CD4-positive, alpha-beta T cell treated with Interleukin-6 at 100 ng/mL for 8 hours (primary cell): ENCODE results near the gene ERH.
A peak's percentile ranks its signal among the peaks of the same experiment; 100 is the strongest.

Experiments
- DNase-seq: peaks from one replicate; pipeline ENCODE4 v3.0.0-alpha.2; 2020; ENCODE audit warnings: mixed read lengths, low spot score

ERH gene

DNA sequence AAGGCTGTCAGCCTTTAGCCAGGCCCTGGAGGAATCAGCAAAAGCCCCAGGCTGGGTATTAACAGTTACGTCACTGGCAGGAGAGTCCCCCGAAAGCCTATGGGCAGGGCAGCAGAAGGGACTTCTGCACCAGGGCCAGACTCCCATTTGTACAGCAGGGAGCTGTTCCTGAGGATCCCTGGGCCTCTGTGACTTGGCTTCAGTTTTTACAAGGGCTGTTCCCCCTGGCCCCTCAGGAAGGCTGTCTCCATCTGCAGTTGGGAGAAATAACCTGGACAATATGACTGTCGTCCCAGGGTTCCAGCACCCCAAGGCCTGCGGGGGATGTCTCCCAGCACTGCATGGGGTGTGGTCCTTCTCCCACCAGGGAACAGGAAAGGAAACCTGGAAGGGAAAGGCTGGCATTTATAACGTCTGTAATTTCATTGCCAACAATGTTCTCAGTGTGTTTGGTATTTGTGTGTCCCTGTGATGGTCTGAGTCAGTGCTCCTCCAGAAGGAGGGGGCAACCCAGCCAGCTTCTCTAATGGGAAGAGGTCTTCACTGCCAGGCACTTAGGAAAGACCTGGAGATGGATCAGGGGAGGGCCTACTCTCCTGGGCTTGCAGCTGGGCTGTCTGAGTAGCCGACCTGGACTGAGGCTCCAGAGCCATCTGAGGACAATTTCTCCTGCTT is 42.4 kb downstream of the ERH start:
- DNase-seq = no peak

DNA sequence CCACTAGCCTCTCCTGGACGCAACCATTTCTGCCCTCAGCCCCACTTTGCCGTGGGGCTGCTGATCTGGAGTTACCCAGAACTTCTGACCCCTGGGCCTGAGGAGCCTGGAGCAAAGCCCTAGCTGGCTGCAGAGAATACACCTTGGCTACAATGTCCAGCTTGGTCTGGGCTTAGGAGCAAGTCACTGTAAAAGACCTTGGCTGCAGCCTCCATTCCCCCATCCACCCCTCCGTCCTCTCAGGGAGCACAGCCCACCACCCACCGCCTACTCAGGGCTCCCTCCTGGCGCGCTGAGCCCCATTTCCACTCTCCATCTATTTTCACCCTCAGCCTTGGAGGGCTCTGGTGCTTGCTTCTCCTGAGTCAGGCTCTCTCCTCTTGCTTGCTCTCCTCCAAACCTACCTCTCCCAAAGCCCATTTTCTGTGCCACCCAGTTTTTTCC is 42.9 kb downstream of the ERH start:
- DNase-seq = no peak

DNA sequence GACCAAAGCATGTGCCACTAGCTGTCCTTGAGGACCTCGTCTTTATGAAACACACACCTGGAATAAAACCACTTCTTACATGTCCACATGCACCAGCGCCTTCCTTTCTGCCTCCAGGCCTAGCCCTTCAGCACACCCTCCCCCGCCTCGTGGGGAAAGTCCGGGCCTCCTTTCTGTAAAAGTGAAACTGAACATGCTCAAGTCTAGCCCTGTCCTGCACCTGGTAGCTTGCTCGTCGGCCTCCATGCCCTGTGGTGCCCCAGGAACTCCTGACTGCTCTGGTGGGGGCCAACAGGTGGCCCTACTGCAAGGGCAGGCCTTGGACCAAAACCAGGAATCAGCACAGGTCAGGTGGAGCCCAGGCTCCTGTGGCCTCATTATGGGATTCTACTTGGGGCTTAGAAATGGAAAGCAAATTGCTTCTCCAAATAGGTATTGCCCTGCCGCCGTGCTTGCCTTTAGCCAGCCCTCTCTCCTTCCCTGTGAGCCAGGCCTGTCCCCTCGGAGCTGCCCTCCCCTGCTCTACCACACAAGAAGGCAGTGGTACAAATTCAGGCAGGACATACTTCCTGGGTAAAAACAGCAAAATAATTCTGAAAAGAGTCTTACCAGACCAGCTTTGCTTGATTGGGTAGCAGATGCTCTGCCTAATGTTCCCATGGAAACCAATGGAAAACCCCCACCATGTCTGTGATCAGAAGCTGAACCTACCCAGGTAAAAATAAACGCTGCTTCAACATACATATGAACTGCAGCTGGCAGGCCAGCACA is 43.5 kb downstream of the ERH start:
- peak; percentile 38 for DNase-seq

DNA sequence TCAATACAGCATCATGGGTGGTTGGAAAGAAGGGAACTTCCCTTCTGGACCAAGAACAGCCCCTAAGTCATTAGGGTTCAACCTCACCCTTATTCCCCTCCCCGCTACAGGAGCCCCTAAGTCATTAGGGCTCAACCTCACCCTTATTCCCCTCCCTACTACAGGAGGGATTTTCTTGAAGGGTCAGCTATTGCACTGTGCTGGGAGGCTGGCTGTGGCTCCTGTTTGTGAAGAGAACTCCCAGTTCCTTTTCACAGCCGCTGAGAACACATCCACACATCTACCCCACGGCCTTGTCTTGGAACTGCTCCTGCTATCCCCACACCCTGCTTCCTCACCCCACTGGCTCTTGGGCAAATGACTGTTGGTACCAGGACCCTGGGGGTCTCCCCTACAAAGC is 44.9 kb downstream of the ERH start:
- no peak for DNase-seq

DNA sequence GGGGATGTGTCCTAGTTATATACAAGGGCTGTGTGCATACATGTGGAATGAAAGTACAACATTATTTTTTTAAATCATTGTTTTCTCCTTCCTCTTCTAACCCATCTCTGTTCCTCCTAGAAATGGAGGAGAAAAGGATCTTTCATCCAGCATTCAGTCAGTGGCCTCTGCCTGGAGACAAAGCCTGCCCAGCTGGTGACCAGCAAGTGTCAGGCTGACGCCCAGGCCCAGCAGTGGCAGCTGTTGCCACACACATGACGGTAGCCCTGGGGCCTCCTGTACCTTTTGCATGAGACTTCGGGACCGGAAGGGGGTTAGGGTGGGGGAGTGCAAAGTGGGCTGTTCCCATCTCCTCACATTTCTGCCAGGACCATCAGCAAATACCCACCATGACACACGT is 46.2 kb downstream of the ERH start:
- no peak for DNase-seq

DNA sequence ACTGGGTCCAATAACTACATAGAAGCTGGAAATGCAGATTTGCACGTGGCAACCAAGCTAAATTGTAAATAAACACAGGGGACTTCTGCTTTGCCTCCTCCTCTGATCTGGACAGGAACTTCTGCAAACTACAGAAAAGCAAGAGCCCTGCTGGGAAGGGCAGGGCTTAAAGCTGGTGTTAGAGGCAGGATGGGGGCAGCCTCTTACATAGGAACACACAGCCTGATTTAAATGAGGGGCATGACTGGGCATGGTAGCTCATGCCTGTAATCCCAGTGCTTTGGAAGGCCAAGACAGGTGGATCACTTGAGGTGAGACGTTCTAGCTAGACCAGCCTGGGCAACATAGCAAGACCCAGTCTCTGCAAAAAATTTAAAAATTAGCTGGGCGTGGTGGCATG is 46.7 kb downstream of the ERH start:
- DNase-seq = no peak

DNA sequence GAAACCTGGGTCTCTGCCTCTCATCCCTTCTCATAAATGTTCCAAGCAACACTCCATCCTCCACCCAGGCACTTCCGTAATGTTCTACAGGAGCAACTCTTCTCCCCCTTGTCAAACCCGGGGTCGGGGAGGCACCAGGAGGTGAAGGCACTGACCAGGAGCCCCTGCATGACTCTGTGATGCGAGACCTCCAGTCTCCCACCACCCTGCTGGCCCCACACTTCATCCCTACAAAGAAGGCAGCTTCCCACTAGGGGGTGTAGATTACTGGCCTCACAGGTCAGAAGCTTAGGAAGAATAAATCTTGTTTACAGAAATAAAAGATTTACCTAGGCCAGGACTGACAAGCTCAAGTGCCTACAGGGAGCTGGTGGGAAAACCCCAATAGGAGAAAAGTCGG is 47.2 kb downstream of the ERH start:
- no peak for DNase-seq

DNA sequence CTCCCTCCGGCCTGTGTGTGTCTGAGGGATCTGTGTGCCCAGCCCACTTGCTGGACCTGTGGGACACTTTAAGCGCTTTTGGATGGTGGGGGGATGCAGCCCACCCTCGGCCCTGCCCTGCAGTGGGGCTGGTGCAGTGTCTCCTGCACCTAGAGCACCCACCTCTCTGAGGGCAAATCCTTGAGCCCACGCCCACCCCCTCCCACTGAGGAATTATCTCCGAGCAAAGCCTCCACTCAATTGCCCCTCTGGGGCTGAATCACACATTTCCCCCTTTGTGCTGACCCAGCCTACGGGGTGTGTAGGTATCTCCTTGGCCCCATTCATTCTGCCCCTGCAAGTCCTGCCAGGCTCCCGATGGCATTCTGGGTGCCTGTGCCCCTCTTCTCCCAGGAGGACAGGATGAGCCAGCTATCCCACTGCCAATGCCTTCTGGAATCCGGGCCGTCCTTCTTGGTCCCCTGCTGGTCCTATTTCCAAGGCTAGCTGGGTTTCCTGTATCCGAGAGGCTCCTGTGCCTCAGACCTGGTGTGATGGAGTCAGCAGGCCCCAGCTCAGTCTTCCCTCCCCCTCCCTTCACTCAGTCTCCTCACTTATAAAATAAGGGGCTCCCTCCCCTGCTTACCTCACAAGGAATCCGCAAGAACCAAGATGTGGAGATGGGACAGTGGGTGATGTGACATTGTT is 48.9 kb downstream of the ERH start:
- no peak for DNase-seq

DNA sequence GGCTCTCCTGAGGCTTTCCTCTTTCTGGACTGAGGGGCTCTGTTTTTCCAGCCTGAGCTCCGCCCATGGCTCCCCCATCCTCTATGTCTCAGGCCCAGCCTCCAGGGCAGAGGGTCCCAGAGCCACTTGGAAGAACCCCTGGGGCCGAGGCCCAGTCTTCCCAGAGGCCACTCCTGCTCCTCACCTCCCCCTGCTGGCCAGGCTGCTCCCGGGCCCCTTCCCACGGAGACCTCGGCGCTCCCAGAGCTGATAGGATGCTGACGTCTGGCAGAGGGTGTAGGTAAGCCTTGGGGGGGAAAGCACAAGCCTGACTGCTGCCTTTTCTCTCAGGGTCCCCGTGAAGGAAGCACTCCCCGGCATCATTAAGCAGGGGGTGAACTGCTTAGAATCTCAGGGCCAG is 51.4 kb downstream of the ERH start:
- DNase-seq = no peak

DNA sequence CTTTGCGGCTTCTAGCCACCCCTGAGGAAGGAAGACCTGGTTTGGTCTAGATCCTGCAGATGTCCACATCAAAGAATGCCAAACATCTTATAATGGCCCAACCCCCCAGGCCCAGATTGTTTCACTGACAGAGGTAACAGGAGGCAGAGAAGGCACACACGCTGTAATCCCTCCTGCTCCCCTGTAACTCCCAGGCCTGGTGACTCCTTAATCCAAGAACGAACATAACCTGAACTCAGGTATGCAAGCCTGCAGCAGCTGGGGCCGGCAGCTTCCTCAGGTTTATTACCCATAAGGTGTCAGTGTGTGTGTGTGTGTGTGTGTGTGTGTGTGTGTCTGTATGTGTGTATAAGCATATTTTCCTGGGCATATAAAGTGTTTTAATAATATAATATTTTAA is 52.7 kb downstream of the ERH start:
- no peak for DNase-seq

DNA sequence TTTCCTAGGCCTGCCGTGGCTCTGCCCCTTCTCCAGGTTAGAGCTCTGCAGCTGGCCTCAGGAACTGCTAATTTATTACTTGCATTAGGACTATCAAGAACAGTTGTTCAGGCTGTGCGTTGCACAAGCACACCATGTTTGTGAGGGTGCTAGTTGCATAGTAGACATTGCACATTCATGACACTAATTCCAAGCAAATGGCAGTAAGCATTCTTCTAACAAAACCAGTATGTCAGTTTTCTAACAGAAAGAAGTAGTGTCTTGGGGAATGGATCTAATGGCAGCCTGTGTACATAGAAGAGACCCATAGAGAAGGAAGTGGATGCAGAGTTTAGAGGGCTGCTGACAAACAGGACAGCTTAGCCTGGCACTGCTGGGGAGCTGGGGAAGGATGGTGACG is 53.9 kb downstream of the ERH start:
- DNase-seq = no peak

DNA sequence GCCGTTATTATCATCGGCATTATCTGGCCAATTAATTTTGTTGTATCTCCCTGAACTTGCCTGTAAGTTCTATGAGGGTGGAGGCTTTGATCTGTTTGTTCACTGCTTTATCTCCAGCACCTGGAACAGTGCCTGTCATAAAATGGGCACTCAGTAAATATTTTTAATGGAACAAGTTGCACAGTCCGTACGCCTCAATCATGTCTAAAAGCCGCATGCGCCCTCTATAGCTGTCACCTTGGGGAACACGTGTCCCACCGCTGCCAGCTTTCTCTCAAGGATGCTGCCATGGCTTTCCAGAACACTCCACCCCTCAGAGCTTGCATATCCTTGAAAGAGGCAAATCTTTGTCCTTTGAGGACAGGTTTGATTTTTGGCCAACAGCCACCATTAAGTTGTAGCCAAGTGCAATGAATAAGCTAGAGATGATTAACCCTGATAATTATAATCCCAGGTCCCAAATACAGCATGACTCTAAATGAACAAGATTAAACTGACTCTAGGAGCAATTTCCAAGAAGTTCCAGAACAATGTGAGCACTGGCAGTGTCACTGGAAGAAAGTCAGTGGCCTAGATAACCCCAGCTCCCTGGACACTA is 55.1 kb downstream of the ERH start:
- DNase-seq = no peak

DNA sequence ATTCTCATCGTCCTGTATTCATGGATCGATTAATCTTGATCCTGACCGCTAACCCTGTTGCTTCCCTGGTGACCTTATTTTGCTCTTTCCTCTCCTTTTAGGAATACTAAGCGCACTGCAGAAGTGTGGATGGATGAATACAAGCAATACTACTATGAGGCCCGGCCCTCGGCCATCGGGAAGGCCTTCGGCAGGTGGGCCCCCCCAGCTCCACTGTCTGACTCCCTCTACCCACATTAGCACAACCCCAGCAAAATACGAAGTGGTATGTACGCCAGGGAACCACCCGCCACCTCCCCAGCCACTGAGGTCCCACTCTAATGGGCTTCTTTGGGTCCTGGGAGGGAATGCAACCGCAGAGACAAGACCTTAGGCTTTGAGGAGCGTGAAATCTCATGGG is 58.7 kb downstream of the ERH start:
- no peak for DNase-seq

DNA sequence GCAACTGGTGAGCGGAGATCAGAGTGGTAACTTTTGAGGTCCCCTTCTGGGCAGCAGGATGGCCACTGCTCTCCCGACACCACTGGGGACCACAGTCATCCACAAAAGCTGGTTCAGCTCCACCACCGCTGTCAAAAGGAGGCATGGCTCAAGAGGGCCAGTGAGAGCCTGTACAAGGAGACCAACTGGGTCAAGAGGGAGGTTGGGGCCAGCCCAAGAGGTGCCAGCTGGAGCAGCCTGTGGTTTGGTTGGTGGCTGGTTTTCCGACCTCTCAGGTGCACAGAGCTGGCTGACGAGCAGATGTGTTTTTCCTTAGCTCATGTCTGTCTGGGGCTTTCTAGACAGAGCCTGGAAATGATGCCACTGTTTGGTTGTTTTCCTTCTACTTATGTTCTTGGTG is 60.1 kb downstream of the ERH start:
- DNase-seq = no peak

DNA sequence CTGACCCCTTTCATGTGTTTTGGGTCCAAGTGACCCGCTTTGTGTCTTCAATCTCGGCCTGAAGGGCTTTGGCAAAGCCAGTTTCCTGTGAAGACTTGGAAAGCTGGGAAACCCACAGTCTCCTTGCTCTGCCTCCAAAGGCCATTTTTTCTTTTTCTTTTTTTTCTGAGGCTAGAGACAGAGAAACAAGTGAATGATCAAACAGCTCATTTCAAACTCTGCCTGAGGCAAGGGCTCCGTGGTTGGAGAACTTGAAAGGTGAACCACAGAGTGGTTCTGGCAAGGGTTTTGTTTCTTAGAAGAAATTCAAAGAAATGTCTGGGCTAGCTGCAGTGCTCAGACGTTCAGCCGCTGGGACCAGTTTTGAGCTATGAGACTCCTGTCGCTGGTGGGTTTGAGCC is 62.7 kb downstream of the ERH start:
- no peak for DNase-seq

DNA sequence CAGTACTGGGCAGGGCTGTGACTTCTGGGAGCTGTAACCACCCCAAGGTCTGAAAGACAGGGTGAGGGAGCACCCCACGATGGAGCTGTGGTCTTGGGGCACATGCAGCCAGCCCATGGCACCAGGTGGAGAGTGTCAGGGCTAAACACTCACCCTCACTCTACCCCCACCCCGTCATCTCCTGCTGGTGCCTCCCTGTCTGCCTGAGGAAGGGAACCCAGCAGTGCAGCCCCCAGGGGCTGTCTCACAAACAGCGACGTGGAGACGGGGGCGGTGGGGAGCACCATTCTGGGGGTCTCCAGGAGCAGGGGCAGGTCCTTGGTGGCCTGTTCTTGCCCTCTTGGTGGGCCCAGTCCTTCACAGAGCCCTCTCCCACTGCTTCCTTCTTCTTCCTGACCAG is 63.5 kb downstream of the ERH start:
- no peak for DNase-seq

DNA sequence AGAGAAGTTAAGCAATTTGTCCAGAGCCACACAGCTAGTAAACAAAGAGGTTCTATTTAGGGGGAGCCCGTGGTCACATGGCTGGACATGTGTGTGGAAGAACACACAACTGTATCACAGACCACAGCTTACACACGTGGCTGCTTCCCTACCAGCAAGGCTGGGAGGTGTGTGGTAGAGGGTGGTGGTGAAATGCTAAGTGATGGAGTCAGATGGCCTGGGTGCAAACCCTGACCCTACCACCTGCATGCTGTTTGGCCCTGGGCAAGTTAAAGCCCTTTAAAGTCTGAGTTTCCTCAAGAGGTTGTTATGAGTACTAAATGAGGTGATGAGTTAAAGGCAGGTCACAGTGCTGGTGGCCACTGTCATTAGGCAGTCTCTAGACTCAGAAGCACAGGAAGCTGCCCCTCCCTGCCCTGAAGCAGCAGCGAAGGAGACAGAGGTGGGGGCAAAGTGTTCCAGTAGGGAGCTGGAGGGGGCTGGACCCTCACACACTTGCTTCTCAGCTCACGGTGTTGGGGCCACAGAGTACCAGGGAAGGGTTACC is 64.2 kb downstream of the ERH start:
- DNase-seq = no peak

DNA sequence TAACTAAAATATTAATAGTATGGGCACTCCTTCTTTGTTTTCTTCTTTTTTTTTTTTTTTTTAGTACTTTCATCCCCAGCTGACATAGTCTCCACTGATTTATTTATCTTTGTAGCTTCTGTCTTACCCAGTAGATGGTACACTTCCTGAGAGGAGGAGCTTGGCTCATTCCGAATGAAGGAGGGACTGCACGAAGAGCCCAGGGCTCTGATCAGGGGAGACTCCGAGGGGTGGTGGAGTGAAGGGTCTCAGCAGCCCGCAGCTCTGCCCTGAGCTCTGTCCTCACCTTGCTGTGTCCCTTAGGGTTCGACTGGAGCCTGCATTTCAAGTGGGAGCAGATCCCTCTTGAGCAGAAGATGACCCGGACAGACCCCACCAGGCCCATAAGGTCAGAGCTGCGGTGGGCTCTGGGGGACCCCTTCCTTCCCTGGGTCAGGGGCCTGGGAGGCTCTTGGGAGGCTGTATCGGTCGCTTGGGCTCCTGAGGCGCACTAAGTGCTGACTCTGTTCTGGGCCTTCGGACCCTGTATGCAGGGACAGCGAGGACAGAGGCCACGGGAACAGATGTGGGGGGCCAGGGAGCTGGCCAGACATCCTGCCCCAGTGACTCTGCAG is 65.2 kb downstream of the ERH start:
- DNase-seq = no peak

DNA sequence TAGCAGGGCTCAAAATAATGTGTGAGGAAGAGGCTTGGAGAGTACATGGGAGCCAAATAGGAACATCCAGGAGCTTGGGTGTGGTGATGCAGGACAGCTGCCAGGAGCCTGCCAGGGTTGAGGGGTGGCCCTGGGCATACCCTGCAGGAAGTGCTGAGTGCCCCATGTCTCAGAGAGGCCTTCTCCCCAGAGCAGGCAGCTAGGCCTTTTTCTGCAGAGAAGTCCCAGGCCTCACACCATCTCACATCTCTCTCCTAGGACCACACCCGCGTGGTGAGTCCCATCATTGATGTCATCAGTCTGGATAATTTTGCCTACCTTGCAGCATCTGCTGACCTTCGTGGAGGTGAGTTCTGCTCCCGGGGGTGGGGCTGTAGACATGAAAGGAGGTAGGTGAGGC is 66.9 kb downstream of the ERH start:
- no peak for DNase-seq
